HG03159 (cell line): ENCODE measurements around the gene TDRD5.
"Not testable (repeated sequence)": the region's sequence is repeated elsewhere in the genome, so short reads cannot be mapped to it uniquely, and the experiment has no call there.

ENCODE experiments used
- ATAC-seq: cut with Tn5 transposase; IDR thresholded peaks from one replicate; pipeline ENCODE4 v1.9.1; 2021; ENCODE audit warnings: mild to moderate bottlenecking, moderate library complexity; ENCODE audit not compliant: unreplicated experiment

Gene TDRD5

DNA sequence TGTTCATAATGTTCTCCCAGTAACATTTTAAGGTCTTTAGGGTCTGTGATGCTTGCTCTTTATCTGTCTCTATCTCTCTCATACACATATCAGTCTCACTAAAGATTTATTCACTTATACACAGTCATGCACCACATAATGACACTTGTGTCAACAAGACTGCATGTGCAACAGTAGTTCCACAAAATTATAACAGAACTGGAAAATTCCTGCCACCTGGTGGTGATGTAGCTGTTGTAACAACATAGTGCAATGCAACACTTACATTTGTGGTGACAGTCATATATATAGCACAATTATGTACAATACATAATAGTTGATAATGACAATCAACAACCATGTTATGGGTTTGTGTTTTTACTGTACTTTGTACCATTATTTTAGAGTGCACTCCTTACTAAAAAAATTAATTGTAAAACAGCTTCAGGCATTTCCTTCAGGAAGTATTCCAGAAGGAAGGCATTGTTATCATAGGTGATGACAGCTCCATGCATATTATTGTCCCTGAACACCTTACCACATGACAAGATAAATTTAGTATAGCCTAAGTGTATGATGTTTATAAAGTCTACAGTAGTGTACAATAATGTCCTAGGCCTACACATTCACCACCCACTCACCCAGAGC is 8.1 kb downstream of the TDRD5 start:
- no peak for ATAC-seq

- ATAC-seq: no peak
These were observed 9.5 kb downstream of the TDRD5 start for GRCh38 chr1:179601093-179601492.

DNA sequence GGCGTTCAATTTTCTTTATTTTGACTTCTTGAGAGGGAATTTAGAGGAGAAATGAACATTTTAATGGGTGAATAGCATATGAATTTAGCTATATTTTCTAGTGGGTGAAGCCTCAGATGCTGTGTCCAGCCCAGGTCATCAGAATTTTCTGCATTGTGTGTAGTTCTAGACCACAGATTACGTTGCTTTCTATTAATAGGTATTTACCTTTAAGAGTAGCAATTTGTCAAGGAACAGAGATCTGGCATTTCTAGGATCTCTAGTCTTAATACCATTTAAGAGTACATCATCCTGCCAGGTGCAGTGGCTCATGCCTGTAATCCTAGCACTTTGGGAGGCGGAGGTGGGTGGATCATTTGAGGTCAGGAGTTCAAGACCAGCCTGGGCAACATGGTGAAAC is 20.7 kb downstream of the TDRD5 start:
- no peak for ATAC-seq

DNA sequence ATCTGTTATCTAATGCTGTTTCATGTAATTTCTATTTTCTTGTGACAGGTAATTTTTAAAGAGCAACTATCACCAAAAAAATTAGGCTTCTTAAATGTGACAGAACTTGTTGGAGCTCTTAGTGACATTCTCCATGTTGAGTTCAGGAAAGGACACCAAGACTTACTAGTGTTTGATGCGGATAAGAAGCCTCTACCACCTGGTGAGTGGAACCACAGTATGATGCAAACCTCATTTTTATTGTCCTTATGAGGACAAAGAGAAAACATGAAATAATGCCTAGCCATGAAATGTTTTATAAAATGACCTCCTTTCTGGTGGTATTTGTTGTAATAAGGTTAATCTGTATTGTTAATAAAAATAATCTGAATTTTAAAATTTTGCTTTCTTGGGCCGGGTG is 39.1 kb downstream of the TDRD5 start:
- no peak for ATAC-seq

DNA sequence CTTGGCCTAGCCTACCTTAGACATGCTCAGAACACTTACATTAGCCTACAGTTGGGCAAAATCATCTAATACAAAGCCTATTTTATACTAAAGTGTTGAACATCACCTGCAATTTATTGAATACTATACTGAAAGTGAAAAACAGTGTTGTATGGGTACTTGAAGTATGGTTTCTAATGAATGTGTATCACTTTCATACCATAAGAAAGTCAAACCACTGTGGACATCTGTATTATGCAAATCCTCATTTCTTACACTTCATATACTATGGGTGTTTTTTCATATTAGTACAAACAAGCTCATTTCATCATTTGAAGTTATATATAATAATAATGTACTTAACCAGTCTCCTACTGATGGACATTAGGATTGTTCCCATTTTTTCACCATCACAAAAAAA is 41.2 kb downstream of the TDRD5 start:
- peak; percentile 95 for ATAC-seq

- ATAC-seq: no peak
These were observed 45.7 kb downstream of the TDRD5 start for GRCh38 chr1:179637211-179637860.

GRCh38 chr1:179661018-179661417 is 69.4 kb downstream of the TDRD5 start:
- no peak for ATAC-seq

- no peak for ATAC-seq
These were observed 72.2 kb downstream of the TDRD5 start for GRCh38 chr1:179663810-179664209.

- ATAC-seq: no peak
These were observed 86.2 kb downstream of the TDRD5 start for GRCh38 chr1:179677882-179678281.

- ATAC-seq: not testable (repeated sequence)
These were observed 102.9 kb downstream of the TDRD5 start for GRCh38 chr1:179694530-179694929.

GRCh38 chr1:179702946-179703539 is 111.4 kb downstream of the TDRD5 start:
- ATAC-seq: no peak

DNA sequence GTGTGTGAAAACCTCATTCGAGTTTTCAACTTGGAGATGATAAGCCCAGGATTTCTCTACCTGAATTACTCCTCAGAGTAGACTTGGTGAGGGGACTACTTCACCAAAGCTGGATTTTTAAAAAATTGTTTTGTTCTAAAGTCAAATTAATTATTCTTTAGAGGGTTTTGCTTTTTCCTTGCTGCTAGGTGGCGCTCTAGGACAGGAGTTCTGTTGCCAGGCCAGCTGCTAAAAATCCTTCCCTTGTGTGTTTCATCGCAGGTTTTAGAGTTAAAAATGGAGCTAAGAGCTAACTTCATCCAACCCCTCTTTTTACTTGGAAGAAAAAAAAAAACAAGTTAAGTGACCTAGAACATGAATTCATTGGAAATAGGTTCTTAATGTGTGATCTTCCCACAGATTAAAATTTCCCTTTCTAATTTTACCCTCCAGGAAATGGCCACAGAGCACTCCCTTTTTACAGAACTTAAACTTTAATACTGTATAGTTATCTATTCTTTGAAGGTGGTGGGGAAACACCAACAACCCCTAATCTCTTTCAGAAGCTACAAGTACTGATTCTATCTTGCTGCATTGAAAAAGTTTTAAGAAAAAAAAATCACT is 114.8 kb downstream of the TDRD5 start:
- ATAC-seq: no peak

- ATAC-seq: no peak
These were observed 115.8 kb downstream of the TDRD5 start for GRCh38 chr1:179707406-179707805.

- no peak for ATAC-seq
These were observed 117.0 kb downstream of the TDRD5 start for GRCh38 chr1:179708434-179709195.

- peak; percentile 83 for ATAC-seq
These were observed 118.3 kb downstream of the TDRD5 start for GRCh38 chr1:179709841-179710329.

DNA sequence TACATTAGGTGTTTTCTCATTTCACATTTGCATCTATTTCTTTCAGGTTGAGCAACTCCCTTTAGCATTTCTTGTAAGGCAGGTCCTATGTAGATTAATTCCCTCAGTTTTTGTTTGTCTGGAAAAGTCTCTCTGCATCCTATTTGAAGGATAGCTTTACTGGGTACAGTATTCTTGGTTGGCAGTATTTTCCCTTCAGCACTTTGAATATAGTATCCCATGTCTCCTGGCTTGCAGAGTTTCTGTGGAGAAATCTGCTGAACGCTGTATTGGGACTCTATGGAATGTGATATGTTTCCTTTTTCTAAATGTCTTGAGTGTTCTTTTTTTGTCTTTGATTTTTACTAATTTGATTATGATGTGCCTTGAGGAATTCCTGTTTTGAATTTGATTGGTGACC is 122.5 kb downstream of the TDRD5 start:
- ATAC-seq: no peak

- ATAC-seq: no peak
These were observed 123.0 kb downstream of the TDRD5 start for GRCh38 chr1:179714623-179715022.

DNA sequence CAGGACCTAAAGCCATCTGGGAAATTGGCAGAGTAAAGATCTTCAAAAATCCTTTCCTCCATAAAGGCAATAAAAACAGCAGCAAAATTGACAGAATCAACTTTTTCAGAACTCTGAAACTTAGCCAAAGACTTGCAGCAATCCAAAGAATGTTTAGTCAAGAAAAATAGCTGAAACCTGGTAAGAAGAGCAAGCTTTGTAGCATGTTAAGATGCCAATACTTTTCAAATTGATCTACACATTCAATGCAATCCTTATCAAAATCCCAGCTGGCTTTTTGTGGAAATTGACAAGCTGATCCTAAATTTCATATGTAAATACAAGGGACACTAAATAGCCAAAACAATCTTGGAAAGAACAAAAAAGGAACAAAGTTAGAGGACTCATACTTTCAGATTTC is 127.6 kb downstream of the TDRD5 start:
- no peak for ATAC-seq

DNA sequence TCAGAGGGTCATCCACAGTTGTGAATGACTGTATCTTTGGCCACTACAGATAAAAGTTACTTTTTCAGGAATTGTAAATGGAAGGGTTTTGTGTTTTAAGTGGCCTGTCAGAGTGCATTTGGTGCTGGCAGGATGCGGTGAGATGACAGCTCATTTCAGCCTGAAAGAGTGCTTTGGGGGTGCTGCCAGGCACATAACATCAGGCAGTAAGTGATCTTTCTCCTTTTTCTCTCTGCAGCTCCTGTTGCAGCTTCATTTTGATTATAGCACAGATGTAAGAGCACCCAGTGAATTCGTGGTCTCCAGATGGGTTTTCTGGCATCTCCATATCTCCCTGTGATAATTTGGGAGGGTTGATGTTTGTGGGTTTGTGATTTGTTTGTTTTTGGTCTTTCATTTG is 136.6 kb downstream of the TDRD5 start:
- ATAC-seq: no peak

GRCh38 chr1:179729881-179730280 is 138.2 kb downstream of the TDRD5 start:
- no peak for ATAC-seq

DNA sequence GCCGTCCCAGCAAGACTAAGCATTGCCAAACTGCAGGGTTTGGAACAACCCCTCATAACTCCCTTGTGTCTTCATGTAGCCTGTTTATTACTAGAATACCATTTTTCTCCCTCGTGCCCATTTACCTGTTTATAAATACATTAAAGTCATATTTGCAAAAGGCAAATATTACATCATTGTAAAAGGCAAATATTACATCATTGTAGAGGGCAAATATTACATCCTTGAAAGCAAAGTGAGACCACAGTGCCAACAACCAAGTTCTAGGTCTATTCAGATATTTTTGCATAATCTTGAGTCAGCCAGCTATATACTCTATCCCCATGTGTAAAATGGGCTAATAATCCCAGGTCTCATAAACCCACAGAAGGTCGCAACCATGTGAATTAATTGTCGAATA is 140.0 kb downstream of the TDRD5 start:
- no peak for ATAC-seq
